Epithelial cell of prostate (primary cell): ENCODE data around the gene SEMA5A.
A peak's percentile ranks its signal among the peaks of the same experiment; 100 is the strongest.

ENCODE experiments used
- DNase-seq: peaks from one replicate; pipeline ENCODE4 v3.0.0-alpha.2; 2011; ENCODE audit warnings: low read depth, low spot score
- H3K27ac ChIP-seq: fragments of 450-650 bp; 2 replicates; pipeline ENCODE4 v1.5.1; 2017; ENCODE audit warnings: mild to moderate bottlenecking

Gene SEMA5A

DNA sequence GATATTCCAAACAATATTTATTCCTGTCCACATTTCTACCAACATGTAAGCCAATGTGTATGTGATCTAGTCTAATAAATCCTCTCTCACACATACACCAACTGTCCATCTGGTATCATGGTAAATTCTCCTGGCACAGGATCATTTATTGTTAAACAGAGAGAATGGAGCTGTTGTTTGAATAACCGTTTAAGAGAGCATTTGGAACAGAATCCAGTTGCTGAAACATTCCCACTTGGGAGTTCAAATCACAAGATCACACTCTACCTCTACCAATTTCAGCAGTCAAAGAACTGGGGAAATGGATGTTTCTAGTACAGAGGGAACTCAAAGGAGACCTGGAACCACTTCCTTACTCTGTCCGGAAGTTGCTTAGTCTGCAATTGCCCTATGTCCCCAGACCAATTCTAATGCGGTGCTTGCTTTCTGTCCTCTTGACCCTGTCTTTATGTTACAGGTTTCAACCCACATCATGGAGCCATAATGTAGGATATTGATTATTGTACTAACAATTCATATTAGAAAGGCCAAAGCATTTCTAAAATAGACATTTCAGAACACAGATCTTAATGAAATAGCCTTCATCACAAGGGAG lies 488.4 kb downstream of the SEMA5A start:
- no peak for DNase-seq
- peak overlapping the region; percentile 91 for H3K27ac ChIP-seq

DNA sequence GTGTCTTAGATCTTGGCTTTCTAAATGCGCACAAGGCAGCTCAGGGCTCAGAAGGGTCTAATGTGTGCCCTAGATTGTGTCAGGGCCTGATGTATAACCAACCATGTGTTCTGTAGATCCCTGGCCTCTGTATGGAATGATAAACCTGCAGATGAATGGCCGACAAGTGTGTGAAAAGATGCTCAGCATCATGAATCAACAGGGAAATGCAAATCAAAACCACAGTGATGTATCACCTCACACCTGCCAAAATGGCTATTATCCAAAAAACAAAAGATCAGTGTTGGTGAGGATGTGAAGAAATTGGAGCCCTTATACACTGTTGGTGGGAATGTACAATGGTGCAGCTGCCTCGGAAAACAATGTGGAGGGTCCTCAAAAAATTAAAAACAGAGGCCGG lies 489.8 kb downstream of the SEMA5A start:
- DNase-seq = peak; percentile 62
- H3K27ac ChIP-seq = peak overlapping the region; percentile 72

DNA sequence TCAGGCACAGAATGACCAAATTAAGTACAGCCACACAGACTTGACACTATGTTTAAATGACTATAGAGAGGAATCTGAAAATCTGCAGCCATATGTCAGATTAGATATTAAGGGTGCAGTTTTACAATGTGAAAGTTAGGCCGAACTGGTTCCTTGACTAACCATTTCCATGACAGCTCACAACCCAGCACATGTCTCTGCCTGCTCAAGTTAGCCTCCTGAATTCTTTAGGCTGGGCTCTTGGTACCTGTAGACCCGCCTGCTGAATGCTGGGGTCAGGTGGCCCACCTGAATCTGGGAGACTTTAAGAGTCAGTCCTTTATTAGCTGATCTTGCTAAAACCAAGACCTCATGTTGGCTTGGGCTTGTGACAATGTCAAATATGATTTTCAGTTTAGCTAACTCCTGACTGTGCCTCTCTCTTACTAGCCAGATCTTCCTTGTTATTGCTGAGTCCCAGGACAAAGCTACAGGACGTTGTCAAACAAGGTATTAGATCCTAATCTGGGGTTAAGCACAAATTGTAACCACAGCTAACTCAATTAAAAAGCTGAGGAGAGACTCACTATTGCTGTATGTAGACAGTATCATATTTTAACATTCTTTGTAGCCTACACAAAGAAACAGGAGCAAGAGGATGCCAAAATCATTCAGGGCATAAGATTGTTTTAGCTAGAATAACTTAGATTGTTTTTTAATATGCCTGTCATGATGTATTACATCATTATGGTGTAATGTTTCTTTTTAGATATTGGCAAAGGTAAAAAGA lies 490.9 kb downstream of the SEMA5A start:
- DNase-seq = peak; percentile 43
- H3K27ac ChIP-seq = peak overlapping the region; percentile 72

DNA sequence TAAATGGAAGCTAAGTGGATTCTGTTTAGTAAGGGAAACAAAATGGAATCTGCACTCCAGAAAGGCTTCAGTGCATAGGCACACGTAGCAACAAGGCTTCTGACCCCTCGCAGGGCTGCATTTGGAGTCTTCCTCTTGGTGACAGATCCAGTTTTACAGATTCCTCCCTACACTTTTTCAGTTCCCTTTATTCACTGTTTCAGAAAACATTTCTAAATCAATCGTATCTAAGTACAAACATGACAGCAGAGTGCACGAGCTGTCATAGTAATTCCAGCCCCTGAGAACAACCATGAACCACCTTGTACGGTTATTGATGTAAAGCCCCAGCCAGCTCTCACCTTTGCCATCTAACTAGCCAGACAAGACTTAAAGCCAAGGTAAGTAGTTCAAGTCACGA lies 491.6 kb downstream of the SEMA5A start:
- DNase-seq = no peak
- H3K27ac ChIP-seq = peak overlapping the region; percentile 72

DNA sequence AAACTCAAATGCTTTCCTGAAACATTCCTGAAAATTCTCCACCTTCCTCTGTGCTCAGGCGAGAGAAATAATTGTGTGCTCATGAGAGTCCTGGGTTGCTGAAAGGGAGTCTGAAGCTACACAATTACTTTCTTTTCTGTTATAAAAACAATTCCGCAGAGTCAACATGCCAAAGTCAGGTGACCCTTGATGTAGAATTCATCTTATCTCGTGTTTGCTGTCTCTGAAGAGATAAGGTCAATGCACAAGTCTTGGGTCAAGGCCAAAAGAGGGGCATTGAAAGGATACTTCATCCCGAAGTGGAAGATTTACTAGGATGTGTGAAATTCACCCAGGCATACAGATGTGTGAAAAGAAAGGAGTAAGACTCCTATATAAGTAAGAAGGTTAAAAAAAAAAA lies 493.5 kb downstream of the SEMA5A start:
- H3K27ac ChIP-seq = no peak overlapping the region
- no peak for DNase-seq

GRCh38 chr5:9051779-9052178 lies 494.1 kb downstream of the SEMA5A start:
- DNase-seq = no peak
- H3K27ac ChIP-seq = no peak overlapping the region

- DNase-seq = no peak
- peak overlapping the region; percentile 92 for H3K27ac ChIP-seq
Observed at GRCh38 chr5:9047932-9048331, 497.9 kb downstream of the SEMA5A start.

- peak overlapping the region; percentile 92 for H3K27ac ChIP-seq
- peak; percentile 86 for DNase-seq
Observed at GRCh38 chr5:9046756-9047481, 499.0 kb downstream of the SEMA5A start.

- H3K27ac ChIP-seq = peak overlapping the region; percentile 92
- no peak for DNase-seq
Observed at GRCh38 chr5:9045946-9046345, 499.9 kb downstream of the SEMA5A start.

GRCh38 chr5:9042241-9042640 lies 503.6 kb downstream of the SEMA5A start:
- DNase-seq = no peak
- H3K27ac ChIP-seq = no peak overlapping the region

DNA sequence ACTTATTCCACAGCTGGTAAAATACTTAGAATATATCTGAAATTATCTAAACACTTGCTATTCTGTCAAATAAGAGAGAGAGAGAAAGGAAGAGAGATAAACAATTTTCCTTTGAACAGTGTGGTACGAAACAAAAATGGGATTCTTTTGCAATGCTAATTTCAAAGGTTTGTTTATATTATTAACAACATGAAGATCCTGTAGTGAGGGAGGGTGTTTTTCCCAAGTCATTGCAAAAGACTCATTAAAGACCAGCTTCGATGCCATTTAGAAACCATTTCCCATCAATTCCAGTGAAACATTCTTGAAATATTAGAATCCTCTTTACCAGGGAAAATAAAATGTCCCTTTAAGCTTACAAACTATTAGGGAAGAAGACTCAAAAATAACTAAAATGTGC lies 505.4 kb downstream of the SEMA5A start:
- DNase-seq = no peak
- H3K27ac ChIP-seq = no peak overlapping the region

DNA sequence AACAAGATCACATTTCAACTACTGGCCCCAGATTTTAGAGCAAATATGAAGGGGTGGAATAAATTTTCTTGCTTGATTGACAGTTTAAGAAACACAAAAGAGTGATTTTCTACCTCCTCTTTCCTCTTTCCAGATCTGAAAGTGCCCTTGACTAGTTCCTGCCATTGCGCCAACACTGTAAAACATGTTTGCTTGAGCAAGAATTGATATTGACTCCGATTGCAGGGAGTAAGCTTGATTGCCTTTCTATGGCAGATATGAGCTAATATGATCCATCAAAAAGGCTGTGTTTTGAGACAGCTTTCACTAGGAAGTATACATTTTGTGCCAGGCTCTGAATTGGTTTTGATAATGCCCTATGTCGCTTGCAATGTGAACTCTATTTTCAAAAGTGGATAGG lies 508.8 kb downstream of the SEMA5A start:
- DNase-seq = no peak
- H3K27ac ChIP-seq = no peak overlapping the region

DNA sequence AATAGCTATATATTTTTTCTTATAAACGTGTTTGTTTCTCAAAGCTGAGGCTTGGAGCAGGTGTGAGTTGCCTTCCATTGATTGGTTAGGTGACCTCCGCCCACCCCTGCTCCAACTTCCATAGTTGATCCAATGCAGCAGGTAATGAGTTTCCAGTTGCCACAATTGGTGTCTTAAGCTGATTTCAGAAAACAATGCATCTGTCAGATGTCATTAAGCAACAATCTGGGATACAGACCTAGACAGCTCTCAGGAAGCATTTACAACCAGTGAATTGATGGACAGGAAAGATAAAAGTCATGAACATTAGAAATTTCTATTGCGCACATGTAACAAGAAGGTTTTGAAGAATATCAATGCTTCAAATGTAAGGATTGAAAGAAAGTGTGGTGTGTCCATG lies 510.5 kb downstream of the SEMA5A start:
- no peak for DNase-seq
- H3K27ac ChIP-seq = no peak overlapping the region

- no peak for DNase-seq
Observed at GRCh38 chr5:9034649-9035048, 511.2 kb downstream of the SEMA5A start.

GRCh38 chr5:9033524-9033923 lies 512.4 kb downstream of the SEMA5A start:
- no peak overlapping the region for H3K27ac ChIP-seq
- DNase-seq = no peak

More at GRCh38 chr5:9034649-9035048, 511.2 kb downstream of the SEMA5A start:
- H3K27ac ChIP-seq = no peak overlapping the region

GRCh38 chr5:9025942-9026341 lies 519.9 kb downstream of the SEMA5A start:
- H3K27ac ChIP-seq = no peak overlapping the region
- no peak for DNase-seq

- DNase-seq = no peak
- H3K27ac ChIP-seq = no peak overlapping the region
Observed at GRCh38 chr5:9020996-9021395, 524.9 kb downstream of the SEMA5A start.

- H3K27ac ChIP-seq = no peak overlapping the region
- no peak for DNase-seq
Observed at GRCh38 chr5:9015937-9016270, 530.0 kb downstream of the SEMA5A start.

DNA sequence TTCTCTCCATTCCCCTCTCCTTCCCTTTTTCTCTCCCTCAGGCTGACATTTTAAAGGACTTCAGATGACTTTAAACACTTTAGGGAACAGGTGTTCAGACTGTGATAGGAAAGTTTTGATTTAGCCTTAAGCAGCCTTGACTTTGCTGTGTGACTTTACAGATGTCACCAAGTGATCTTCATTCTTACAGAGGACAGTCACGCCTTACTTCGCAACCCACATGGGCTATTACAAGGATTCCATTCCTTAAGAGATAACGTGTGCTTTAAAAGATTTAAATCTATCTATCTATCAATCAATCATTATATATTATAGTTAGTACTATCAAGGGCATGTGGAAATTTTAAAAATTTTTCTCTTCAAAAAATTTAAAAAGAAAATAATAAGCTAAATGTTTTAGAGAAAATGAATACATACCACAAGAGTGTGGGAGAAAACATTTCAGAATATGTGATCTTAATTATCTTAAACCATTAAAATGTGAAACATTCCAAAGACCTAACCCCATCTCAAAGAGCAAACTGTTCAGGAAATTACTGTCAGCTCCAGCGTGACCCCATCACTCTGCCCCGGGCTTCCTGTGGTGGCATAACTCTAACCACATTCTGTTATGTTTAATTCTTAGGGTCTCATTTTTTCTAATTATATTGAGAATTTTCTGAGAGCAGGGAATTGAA lies 530.5 kb downstream of the SEMA5A start:
- no peak overlapping the region for H3K27ac ChIP-seq
- DNase-seq = no peak

GRCh38 chr5:9013147-9013546 lies 532.7 kb downstream of the SEMA5A start:
- DNase-seq = no peak
- peak overlapping the region; percentile 79 for H3K27ac ChIP-seq
